Gastrocnemius medialis (tissue), 4 donors: ENCODE data around the gene LIX1. TPM values are rescaled to one million over a fixed set of nuclear protein-coding genes. Genes with fewer than 3 reads are reported as not detected.

Experiments
- ATAC-seq, 2 donors: fragments of 150-250 bp; one replicate each; pipeline ENCODE4 v1.9.1; 2016
- DNase-seq, 2 donors: peaks; one replicate each; pipeline ENCODE4 v3.0.0-alpha.2; 2019
- H3K27ac ChIP-seq, 4 donors: fragments of 200-600 bp; sonication (generic); 1 replicate in 1 of 4; 2 replicates in 3 of 4; pipeline ENCODE4 v1.5.1; 2016 to 2018; ENCODE audit warnings: mild to moderate bottlenecking in 2 of 4, moderate library complexity in 1 of 4
- H3K27me3 ChIP-seq, 3 donors: fragments of 200-600 bp; sonication (generic) in 2 of 3; 1 replicate in 1 of 3; 2 replicates in 2 of 3; pipeline versions ENCODE4 v1.5.1 to v1.6.0; 2016 to 2019; ENCODE audit warnings: mild to moderate bottlenecking in 1 of 3, moderate library complexity in 1 of 3
- H3K36me3 ChIP-seq, 2 donors: fragments of 200-600 bp; sonication (generic) in 1 of 2; one replicate each; pipeline ENCODE4 v1.5.1; 2017 to 2018
- H3K4me1 ChIP-seq, 2 donors: fragments of 200-600 bp; sonication (generic) in 1 of 2; one replicate each; pipeline ENCODE4 v1.5.1; 2016 to 2017; ENCODE audit warnings: mild to moderate bottlenecking in 2 of 2
- H3K4me3 ChIP-seq, 4 donors: fragments of 200-600 bp; sonication (generic) in 3 of 4; 1 replicate in 1 of 4; 2 replicates in 3 of 4; pipeline ENCODE4 v1.5.1; 2016 to 2019; ENCODE audit warnings: mild to moderate bottlenecking in 2 of 4
- H3K9me3 ChIP-seq, 3 donors: fragments of 200-600 bp; sonication (generic) in 2 of 3; 1 replicate in 1 of 3; 2 replicates in 2 of 3; pipeline ENCODE4 v1.5.1; 2016 to 2019
- POLR2A ChIP-seq, 2 donors: fragments of 450-650 bp; IDR thresholded peaks; one replicate each; pipeline ENCODE4 v1.6.1; 2017; ENCODE audit warnings: antibody characterized with exemption in 2 of 2, mild to moderate bottlenecking in 2 of 2, moderate library complexity in 2 of 2
- in situ Hi-C, 4 donors: fragments of 200-750 bp; cut with MboI; loops; one replicate each; pipeline versions ENCODE4 v1.15.0 to v1.8.0; 2017; ENCODE audit warnings: low sequenced_read_pairs in 4 of 4
- intact Hi-C: fragments of 100-400 bp; cut with DNase I; formaldehyde crosslinking; loops from one replicate; pipeline ENCODE4 v1.15.1; 2023; ENCODE audit warnings: low total_unique reads
- total RNA-seq, 4 donors: library from RNA; depleted of rRNA; stranded (reverse); fragments of >200 nt; gene quantifications; one replicate each; pipeline versions ENCODE4 v1.1.0 to v1.2.3, GENCODE V29; 2016
- TF ChIP-seq, protein P1 (sequence below), 5 experiments: fragments of 450-650 bp in 3 of 5; fragments of 200-600 bp in 2 of 5; sonication (generic) in 2 of 5; IDR thresholded peaks in 4 of 5; conservative IDR thresholded peaks in 1 of 5; 1 replicate in 4 of 5; 2 replicates in 1 of 5; pipeline ENCODE4 v1.5.1; 2016 to 2019; ENCODE audit warnings: antibody characterized with exemption in 5 of 5, mild to moderate bottlenecking in 3 of 5, moderate library complexity in 3 of 5

LIX1 gene
- total RNA-seq, 4 donors from 2014 or later = not detected

DNA sequence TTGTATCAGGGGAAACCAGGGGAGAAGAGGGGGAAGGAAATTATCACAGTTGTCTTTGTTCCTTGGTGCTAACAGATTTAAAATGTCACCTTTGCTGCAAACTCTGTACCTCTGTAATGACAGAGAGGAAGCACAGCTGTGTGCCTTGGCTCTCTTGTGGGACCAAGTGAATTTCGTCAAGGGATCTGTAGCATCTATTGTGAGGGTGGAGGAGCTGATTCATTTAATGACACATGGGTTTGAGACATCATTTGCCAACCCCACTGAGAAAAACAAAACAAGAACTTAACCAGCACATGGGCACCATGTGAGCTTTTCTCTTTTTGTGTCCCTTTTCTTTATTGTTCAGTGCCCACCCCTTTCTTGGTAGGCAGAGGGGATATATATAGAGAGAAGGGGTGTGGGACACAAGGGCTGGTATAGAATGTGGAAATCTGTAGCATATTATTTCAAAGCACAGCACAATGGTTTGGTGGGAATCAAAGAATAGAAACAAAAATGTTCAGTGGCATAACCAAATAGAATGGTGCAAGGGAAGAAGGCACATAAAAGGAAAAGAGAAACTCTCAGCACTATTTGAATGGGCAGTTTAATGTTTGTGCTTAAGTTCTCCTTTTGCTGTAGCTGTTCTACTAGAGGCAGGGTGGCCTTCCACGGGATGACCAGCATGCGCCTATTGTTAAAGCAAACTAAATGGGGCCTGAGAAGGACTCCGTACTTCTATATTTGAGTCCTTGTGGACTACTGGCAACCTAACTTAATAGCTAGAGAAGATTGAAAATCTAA lies 63.3 kb downstream of the LIX1 start:
- Histone ChIP-seq H3K27me3 (no peaks in the 10 kb centered on the region), H3K4me1 (no peaks in the 10 kb centered on the region), H3K9me3 (no peaks in the 10 kb centered on the region), H3K27ac (no peak overlapping the region), H3K4me3 (no peak overlapping the region), H3K36me3 (no peaks in the 10 kb centered on the region)
- intact Hi-C loops = no loop called here
- TF ChIP-seq, protein P1, sequence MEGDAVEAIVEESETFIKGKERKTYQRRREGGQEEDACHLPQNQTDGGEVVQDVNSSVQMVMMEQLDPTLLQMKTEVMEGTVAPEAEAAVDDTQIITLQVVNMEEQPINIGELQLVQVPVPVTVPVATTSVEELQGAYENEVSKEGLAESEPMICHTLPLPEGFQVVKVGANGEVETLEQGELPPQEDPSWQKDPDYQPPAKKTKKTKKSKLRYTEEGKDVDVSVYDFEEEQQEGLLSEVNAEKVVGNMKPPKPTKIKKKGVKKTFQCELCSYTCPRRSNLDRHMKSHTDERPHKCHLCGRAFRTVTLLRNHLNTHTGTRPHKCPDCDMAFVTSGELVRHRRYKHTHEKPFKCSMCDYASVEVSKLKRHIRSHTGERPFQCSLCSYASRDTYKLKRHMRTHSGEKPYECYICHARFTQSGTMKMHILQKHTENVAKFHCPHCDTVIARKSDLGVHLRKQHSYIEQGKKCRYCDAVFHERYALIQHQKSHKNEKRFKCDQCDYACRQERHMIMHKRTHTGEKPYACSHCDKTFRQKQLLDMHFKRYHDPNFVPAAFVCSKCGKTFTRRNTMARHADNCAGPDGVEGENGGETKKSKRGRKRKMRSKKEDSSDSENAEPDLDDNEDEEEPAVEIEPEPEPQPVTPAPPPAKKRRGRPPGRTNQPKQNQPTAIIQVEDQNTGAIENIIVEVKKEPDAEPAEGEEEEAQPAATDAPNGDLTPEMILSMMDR (IDR thresholded peaks at IDR 0.05 in 4 of 5, conservative IDR thresholded peaks at IDR 0.05 in 1 of 5) = no peak
- no peak for TF ChIP-seq POLR2A (IDR thresholded peaks at IDR 0.05)
- no peak for DNase-seq
- in situ Hi-C loops = no loop called here
- ATAC-seq = no peak

DNA sequence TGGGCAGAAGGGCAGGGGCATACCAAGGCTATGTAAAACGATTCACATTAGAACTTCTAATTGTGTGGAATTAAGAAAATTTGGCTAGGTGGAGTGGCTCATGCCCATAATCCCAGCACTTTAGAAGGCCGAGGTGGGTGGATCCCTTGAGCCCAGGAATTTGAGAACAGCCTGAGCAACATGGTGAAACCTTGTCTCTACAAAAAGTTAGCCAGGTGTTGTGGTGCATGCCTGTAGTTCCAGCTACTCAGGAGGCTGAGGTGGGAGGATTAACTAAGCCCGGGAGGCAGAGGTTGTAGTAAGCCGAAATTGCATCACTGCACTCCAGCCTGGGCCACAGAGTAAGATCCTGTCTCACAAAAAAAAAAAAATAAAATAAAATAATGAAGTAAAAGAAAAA lies 65.2 kb downstream of the LIX1 start:
- Histone ChIP-seq H3K27ac (no peak overlapping the region), H3K9me3 (no peaks in the 10 kb centered on the region), H3K4me1 (no peaks in the 10 kb centered on the region), H3K27me3 (no peaks in the 10 kb centered on the region), H3K36me3 (no peaks in the 10 kb centered on the region), H3K4me3 (no peak overlapping the region)
- in situ Hi-C loops = no loop called here
- no peak for ATAC-seq
- intact Hi-C loops = no loop called here
- TF ChIP-seq, protein P1 (IDR thresholded peaks at IDR 0.05 in 4 of 5, conservative IDR thresholded peaks at IDR 0.05 in 1 of 5) = no peak
- no peak for TF ChIP-seq POLR2A (IDR thresholded peaks at IDR 0.05)
- DNase-seq = no peak

DNA sequence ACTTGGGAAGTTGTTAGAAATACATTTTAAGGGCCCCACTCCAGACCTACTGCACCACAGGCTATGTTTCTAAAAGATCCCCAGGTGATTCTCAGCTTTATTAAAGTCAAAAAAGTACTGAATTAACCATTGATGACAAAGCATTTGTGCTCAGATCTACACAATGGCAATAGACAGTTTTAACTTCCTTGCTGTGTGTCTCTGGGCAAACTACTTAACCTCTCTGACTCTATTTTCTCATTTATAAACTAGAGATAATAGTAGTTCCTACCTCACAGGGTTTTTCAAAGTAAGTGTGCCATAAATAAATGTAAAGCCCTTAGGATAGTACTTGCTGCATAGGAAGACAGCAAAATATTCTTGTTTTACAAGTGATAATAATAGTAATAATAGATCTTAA lies 66.3 kb downstream of the LIX1 start:
- ATAC-seq (no peak), DNase-seq (no peak)
- TF ChIP-seq, protein P1 (IDR thresholded peaks at IDR 0.05 in 4 of 5, conservative IDR thresholded peaks at IDR 0.05 in 1 of 5) = no peak
- no peak for TF ChIP-seq POLR2A (IDR thresholded peaks at IDR 0.05)
- Histone ChIP-seq H3K4me3 (no peak overlapping the region), H3K27ac (no peak overlapping the region), H3K27me3 (no peaks in the 10 kb centered on the region), H3K4me1 (no peaks in the 10 kb centered on the region), H3K36me3 (no peaks in the 10 kb centered on the region), H3K9me3 (no peaks in the 10 kb centered on the region)
- intact Hi-C loops (no loop called here), in situ Hi-C loops (no loop called here)

DNA sequence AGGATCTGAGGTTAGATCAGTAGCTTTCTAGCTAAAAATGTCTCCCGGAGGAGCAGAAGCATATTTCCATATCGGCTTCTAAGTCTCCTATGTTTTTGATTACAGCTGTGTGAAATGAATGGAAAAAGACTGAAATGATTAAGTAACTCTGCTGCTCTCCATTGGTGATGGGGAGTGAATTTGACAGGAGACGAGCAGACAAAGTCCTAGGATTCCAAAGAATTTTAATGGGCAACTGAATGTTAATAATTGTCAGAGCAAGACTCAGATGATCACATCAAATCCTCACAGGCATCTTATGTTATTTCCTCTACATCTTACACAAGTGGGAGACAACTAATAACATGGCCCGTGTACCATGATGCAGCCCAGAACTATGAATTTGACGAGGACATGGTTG lies 66.8 kb downstream of the LIX1 start:
- Histone ChIP-seq H3K36me3 (no peaks in the 10 kb centered on the region), H3K4me3 (no peak overlapping the region), H3K27me3 (no peaks in the 10 kb centered on the region), H3K4me1 (no peaks in the 10 kb centered on the region), H3K9me3 (no peaks in the 10 kb centered on the region), H3K27ac (no peak overlapping the region)
- TF ChIP-seq, protein P1 (IDR thresholded peaks at IDR 0.05 in 4 of 5, conservative IDR thresholded peaks at IDR 0.05 in 1 of 5) = no peak
- no peak for TF ChIP-seq POLR2A (IDR thresholded peaks at IDR 0.05)
- in situ Hi-C loops = no loop called here
- intact Hi-C loops = no loop called here
- no peak for DNase-seq
- no peak for ATAC-seq
